Activated CD4-positive, alpha-beta memory T cell treated with anti-CD3 and anti-CD28 coated beads for 36 hours (primary cell): ENCODE measurements around the gene FBXO24. TPM values are rescaled to one million over a fixed set of nuclear protein-coding genes. Genes with fewer than 3 reads are reported as not detected.
A peak's percentile ranks its signal among the peaks of the same experiment; 100 is the strongest.
"Not testable (repeated sequence)": the region's sequence is repeated elsewhere in the genome, so short reads cannot be mapped to it uniquely, and the experiment has no call there.

Source experiments
- CTCF ChIA-PET: fragments of 350-600 bp; sonication (Branson Sonifier 250); formaldehyde crosslinking; loops from one replicate; lab custom pipeline; 2021; ENCODE audit warnings: antibody characterized with exemption, inconsistent platforms; lab: Charles Lee
- POLR2A ChIA-PET: fragments of 350-600 bp; sonication (Branson Sonifier 250); formaldehyde crosslinking; loops from one replicate; lab custom pipeline; 2021; ENCODE audit warnings: antibody characterized with exemption; lab: Charles Lee
- DNase-seq: peaks from one replicate; pipeline ENCODE4 v3.0.0-alpha.2; 2020
- H3K27ac Mint-ChIP-seq: one replicate; pipeline ENCODE4 v1.8.0; 2021; ENCODE audit warnings: mixed read lengths
- H3K27me3 Mint-ChIP-seq: one replicate; pipeline ENCODE4 v1.8.0; 2021; ENCODE audit warnings: mixed read lengths
- H3K36me3 Mint-ChIP-seq: one replicate; pipeline ENCODE4 v1.8.0; 2021; ENCODE audit warnings: mixed read lengths
- H3K4me1 Mint-ChIP-seq: one replicate; pipeline ENCODE4 v1.8.0; 2021; ENCODE audit warnings: low read depth, mixed read lengths
- H3K4me3 Mint-ChIP-seq: one replicate; pipeline ENCODE4 v1.8.0; 2021; ENCODE audit warnings: mild to moderate bottlenecking, mixed read lengths
- H3K9me3 Mint-ChIP-seq: one replicate; pipeline ENCODE4 v1.8.0; 2021; ENCODE audit warnings: mixed read lengths
- intact Hi-C: fragments of 100-400 bp; cut with micrococcal nuclease; formaldehyde crosslinking; loops from one replicate; pipeline ENCODE4 v1.15.1; 2023
- total RNA-seq, 2 experiments: library from RNA; stranded (reverse); gene quantifications; one replicate each; pipeline ENCODE4 v1.2.3, GENCODE V29; 2021

FBXO24 gene
- total RNA-seq, 2 experiments from 2014 or later, result 2.2 to 2.6 TPM

GRCh38 chr7:100561491-100562194, 24.5 kb upstream of the FBXO24 start:
- Mint-ChIP-seq H3K36me3 (peaks cover 32% of the 10 kb centered on the region), H3K27me3 (no peaks in the 10 kb centered on the region), H3K9me3 (no peaks in the 10 kb centered on the region), H3K27ac (no peak overlapping the region), H3K4me3 (no peak overlapping the region), H3K4me1 (peaks cover 11% of the 10 kb centered on the region)
- DNase-seq, result no peak
- ChIA-PET POLR2A (no interaction called here), CTCF (interaction anchor here (0.7 to 9.7 kb wide), 8 partner anchors 16 to 130 kb away, joined by 3 to 104 read pairs (median 5); partner anchors contain the start of genes AGFG2, FBXO24, LRCH4 and TSC22D4)
- intact Hi-C loops, result loop anchor here (5.0 kb wide), 1 partner anchor 131 kb away; the partner anchor contains the start of gene GIGYF1

GRCh38 chr7:100562195-100563099, 23.7 kb upstream of the FBXO24 start:
- H3K27ac Mint-ChIP-seq, result no peak overlapping the region
- POLR2A ChIA-PET, result no interaction called here
- intact Hi-C loops, result loop anchor here (5.0 kb wide), 1 partner anchor 130 kb away; the partner anchor contains the start of gene GIGYF1
- peaks cover 29% of the 10 kb centered on the region for H3K36me3 Mint-ChIP-seq
- H3K27me3 Mint-ChIP-seq, result no peaks in the 10 kb centered on the region
- no peak overlapping the region for H3K4me3 Mint-ChIP-seq
- no peaks in the 10 kb centered on the region for H3K9me3 Mint-ChIP-seq
- CTCF ChIA-PET, result interaction anchor here (0.8 to 9.7 kb wide), 10 partner anchors 15 to 162 kb away, joined by 3 to 104 read pairs (median 10); partner anchors contain the start of genes AGFG2, FBXO24, LRCH4 and TSC22D4
- peaks cover 11% of the 10 kb centered on the region for H3K4me1 Mint-ChIP-seq
- no peak for DNase-seq

- no peaks in the 10 kb centered on the region for H3K27me3 Mint-ChIP-seq
- CTCF ChIA-PET, result interaction anchor here (0.6 to 9.7 kb wide), 15 partner anchors 7 to 165 kb away, joined by 3 to 104 read pairs (median 9); partner anchors contain the start of genes AGFG2, FBXO24, LRCH4 and TSC22D4
Observed at GRCh38 chr7:100563100-100563564, 23.0 kb upstream of the FBXO24 start.

DNA sequence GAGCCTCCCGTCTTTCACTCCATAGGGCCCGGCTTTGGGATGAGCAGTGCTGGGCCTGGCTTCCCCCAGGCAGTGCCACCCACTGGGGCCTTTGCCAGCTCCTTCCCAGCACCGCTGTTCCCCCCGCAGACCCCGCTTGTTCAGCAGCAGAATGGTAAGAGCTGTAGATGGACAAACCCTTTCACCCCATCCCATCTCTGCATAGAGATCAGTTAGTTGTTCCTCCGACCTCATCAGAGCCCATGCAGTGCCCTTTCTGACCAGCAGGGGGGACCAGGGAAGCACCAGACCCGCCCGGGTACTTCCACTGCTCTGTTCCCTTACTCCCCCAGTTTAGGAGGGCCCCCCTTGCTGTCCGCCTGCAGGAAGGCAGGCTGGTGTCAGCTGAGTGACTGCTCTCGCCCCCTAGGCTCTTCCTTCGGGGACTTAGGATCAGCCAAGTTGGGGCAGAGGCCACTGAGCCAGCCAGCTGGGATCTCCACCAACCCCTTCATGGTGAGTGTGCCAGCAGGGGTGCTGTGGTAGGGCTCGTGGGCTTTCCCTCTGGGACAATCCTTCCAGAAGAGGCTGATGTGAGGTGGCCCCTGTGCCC, 22.2 kb upstream of the FBXO24 start:
- H3K27ac Mint-ChIP-seq, result no peak overlapping the region
- intact Hi-C loops, result loop anchor here (1.0 to 5.0 kb wide), 2 partner anchors 128 to 161 kb away; partner anchors contain the start of gene GIGYF1
- ChIA-PET CTCF (interaction anchor here (0.6 to 9.7 kb wide), 24 partner anchors 8 to 289 kb away, joined by 3 to 104 read pairs (median 6); partner anchors contain the start of genes AGFG2, FBXO24, LRCH4 and MOSPD3), POLR2A (no interaction called here)
- peaks cover 24% of the 10 kb centered on the region for H3K36me3 Mint-ChIP-seq
- peak; percentile 86 for DNase-seq
- no peaks in the 10 kb centered on the region for H3K9me3 Mint-ChIP-seq
- no peak overlapping the region for H3K4me3 Mint-ChIP-seq
- H3K27me3 Mint-ChIP-seq, result no peaks in the 10 kb centered on the region
- H3K4me1 Mint-ChIP-seq, result peaks cover 18% of the 10 kb centered on the region

More at GRCh38 chr7:100563100-100563564, 23.0 kb upstream of the FBXO24 start:
- POLR2A ChIA-PET, result no interaction called here
- intact Hi-C loops, result loop anchor here (5.0 kb wide), 1 partner anchor 129 kb away; the partner anchor contains the start of gene GIGYF1
- H3K4me3 Mint-ChIP-seq, result no peak overlapping the region
- peaks cover 13% of the 10 kb centered on the region for H3K4me1 Mint-ChIP-seq
- H3K36me3 Mint-ChIP-seq, result peaks cover 26% of the 10 kb centered on the region
- H3K9me3 Mint-ChIP-seq, result no peaks in the 10 kb centered on the region
- no peak overlapping the region for H3K27ac Mint-ChIP-seq
- DNase-seq, result no peak

GRCh38 chr7:100564405-100564804, 21.7 kb upstream of the FBXO24 start:
- not testable (repeated sequence) for H3K27me3 Mint-ChIP-seq, H3K4me3 Mint-ChIP-seq, H3K27ac Mint-ChIP-seq, H3K9me3 Mint-ChIP-seq, DNase-seq
- ChIA-PET POLR2A (interaction anchor here (1.3 kb wide), 1 partner anchor 21 kb away, joined by 4 read pairs; the partner anchor contains the start of genes FBXO24 and LRCH4), CTCF (interaction anchor here (0.7 to 9.7 kb wide), 23 partner anchors 9 to 288 kb away, joined by 3 to 104 read pairs (median 7); partner anchors contain the start of genes AGFG2, FBXO24, LRCH4 and MOSPD3)
- H3K4me1 Mint-ChIP-seq, result peaks cover 19% of the 10 kb centered on the region
- peaks cover 22% of the 10 kb centered on the region for H3K36me3 Mint-ChIP-seq
- intact Hi-C loops, result loop anchor here (1.0 to 5.0 kb wide), 2 partner anchors 128 to 161 kb away; partner anchors contain the start of gene GIGYF1

GRCh38 chr7:100565133-100565571, 21.0 kb upstream of the FBXO24 start:
- ChIA-PET POLR2A (interaction anchor here (1.0 to 1.3 kb wide), 2 partner anchors 21 to 113 kb away, joined by 3 to 4 read pairs; partner anchors contain the start of genes FBXO24 and LRCH4), CTCF (interaction anchor here (0.7 to 9.7 kb wide), 17 partner anchors 9 to 287 kb away, joined by 3 to 104 read pairs (median 9); partner anchors contain the start of genes AGFG2, FBXO24, LRCH4 and MOSPD3)
- no peak for DNase-seq
- H3K4me1 Mint-ChIP-seq, result peaks cover 22% of the 10 kb centered on the region
- H3K27me3 Mint-ChIP-seq, result no peaks in the 10 kb centered on the region
- H3K36me3 Mint-ChIP-seq, result peaks cover 20% of the 10 kb centered on the region
- intact Hi-C loops, result no loop called here
- H3K4me3 Mint-ChIP-seq, result no peak overlapping the region
- no peak overlapping the region for H3K27ac Mint-ChIP-seq
- H3K9me3 Mint-ChIP-seq, result no peaks in the 10 kb centered on the region

GRCh38 chr7:100566018-100566531, 20.1 kb upstream of the FBXO24 start:
- H3K4me1 Mint-ChIP-seq, result peaks cover 25% of the 10 kb centered on the region
- peaks cover 18% of the 10 kb centered on the region for H3K36me3 Mint-ChIP-seq
- intact Hi-C loops, result no loop called here
- no peaks in the 10 kb centered on the region for H3K9me3 Mint-ChIP-seq
- H3K27me3 Mint-ChIP-seq, result no peaks in the 10 kb centered on the region
- no peak for DNase-seq
- ChIA-PET POLR2A (interaction anchor here (1.0 kb wide), 1 partner anchor 112 kb away, joined by 3 read pairs; no protein-coding TSS in a partner anchor), CTCF (interaction anchor here (0.7 to 9.7 kb wide), 10 partner anchors 10 to 159 kb away, joined by 3 to 104 read pairs (median 12); partner anchors contain the start of genes FBXO24, LRCH4 and TSC22D4)
- H3K4me3 Mint-ChIP-seq, result no peak overlapping the region
- H3K27ac Mint-ChIP-seq, result peak overlapping the region; percentile 60

- H3K9me3 Mint-ChIP-seq, result no peaks in the 10 kb centered on the region
- no peak for DNase-seq
- H3K36me3 Mint-ChIP-seq, result peaks cover 13% of the 10 kb centered on the region
- H3K4me3 Mint-ChIP-seq, result no peak overlapping the region
- ChIA-PET POLR2A (no interaction called here), CTCF (interaction anchor here (0.6 to 9.7 kb wide), 5 partner anchors 19 to 158 kb away, joined by 3 to 81 read pairs (median 3); partner anchors contain the start of genes FBXO24 and LRCH4)
- intact Hi-C loops, result no loop called here
- H3K27ac Mint-ChIP-seq, result no peak overlapping the region
- H3K4me1 Mint-ChIP-seq, result peaks cover 31% of the 10 kb centered on the region
- no peaks in the 10 kb centered on the region for H3K27me3 Mint-ChIP-seq
Observed at GRCh38 chr7:100567031-100567730, 18.9 kb upstream of the FBXO24 start.

DNA sequence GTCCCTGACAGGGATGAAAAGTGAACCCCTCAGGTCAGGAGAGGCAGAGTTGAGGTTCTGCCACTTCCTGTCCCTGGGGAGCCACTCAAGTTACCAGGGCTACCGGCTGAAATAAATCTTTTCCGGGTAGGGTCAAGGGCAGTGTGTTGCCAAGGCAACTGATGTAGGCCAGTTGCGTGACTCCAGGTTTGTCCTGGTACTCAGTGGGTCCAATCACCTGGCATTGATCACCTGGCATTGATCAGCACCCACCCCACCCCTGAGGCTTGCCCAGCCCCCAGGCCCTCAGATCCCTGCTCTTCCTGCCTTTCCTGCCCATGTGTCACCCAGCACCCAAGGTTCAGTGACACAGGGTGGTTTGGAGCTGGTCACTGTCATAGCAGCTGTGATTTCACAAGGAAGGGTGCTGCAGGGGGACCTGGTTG, 18.4 kb upstream of the FBXO24 start:
- Mint-ChIP-seq H3K36me3 (peaks cover 12% of the 10 kb centered on the region), H3K4me3 (no peak overlapping the region), H3K4me1 (peaks cover 31% of the 10 kb centered on the region), H3K9me3 (no peaks in the 10 kb centered on the region), H3K27ac (peak overlapping the region; percentile 29), H3K27me3 (no peaks in the 10 kb centered on the region)
- POLR2A ChIA-PET, result no interaction called here
- DNase-seq, result no peak
- CTCF ChIA-PET, result interaction anchor here (0.6 to 1.8 kb wide), 4 partner anchors 18 to 113 kb away, joined by 3 to 4 read pairs (median 3); partner anchors contain the start of genes FBXO24 and LRCH4
- intact Hi-C loops, result loop anchor here (2.0 kb wide), 1 partner anchor 19 kb away; the partner anchor contains the start of genes FBXO24 and LRCH4
